Measurements from ENCODE around the gene CYP4A22. TPM values are rescaled to one million over a fixed set of nuclear protein-coding genes. Genes with fewer than 3 reads are reported as not detected.
"Not testable (repeated sequence)": the region's sequence is repeated elsewhere in the genome, so short reads cannot be mapped to it uniquely, and the experiment has no call there.

Gene CYP4A22
- total and polyA plus RNA-seq, 2 experiments from 2014 or later = not detected

GRCh38 chr1:47194311-47194710 lies 57.1 kb downstream of the CYP4A22 start (continued):
- TF ChIP-seq, protein P1, sequence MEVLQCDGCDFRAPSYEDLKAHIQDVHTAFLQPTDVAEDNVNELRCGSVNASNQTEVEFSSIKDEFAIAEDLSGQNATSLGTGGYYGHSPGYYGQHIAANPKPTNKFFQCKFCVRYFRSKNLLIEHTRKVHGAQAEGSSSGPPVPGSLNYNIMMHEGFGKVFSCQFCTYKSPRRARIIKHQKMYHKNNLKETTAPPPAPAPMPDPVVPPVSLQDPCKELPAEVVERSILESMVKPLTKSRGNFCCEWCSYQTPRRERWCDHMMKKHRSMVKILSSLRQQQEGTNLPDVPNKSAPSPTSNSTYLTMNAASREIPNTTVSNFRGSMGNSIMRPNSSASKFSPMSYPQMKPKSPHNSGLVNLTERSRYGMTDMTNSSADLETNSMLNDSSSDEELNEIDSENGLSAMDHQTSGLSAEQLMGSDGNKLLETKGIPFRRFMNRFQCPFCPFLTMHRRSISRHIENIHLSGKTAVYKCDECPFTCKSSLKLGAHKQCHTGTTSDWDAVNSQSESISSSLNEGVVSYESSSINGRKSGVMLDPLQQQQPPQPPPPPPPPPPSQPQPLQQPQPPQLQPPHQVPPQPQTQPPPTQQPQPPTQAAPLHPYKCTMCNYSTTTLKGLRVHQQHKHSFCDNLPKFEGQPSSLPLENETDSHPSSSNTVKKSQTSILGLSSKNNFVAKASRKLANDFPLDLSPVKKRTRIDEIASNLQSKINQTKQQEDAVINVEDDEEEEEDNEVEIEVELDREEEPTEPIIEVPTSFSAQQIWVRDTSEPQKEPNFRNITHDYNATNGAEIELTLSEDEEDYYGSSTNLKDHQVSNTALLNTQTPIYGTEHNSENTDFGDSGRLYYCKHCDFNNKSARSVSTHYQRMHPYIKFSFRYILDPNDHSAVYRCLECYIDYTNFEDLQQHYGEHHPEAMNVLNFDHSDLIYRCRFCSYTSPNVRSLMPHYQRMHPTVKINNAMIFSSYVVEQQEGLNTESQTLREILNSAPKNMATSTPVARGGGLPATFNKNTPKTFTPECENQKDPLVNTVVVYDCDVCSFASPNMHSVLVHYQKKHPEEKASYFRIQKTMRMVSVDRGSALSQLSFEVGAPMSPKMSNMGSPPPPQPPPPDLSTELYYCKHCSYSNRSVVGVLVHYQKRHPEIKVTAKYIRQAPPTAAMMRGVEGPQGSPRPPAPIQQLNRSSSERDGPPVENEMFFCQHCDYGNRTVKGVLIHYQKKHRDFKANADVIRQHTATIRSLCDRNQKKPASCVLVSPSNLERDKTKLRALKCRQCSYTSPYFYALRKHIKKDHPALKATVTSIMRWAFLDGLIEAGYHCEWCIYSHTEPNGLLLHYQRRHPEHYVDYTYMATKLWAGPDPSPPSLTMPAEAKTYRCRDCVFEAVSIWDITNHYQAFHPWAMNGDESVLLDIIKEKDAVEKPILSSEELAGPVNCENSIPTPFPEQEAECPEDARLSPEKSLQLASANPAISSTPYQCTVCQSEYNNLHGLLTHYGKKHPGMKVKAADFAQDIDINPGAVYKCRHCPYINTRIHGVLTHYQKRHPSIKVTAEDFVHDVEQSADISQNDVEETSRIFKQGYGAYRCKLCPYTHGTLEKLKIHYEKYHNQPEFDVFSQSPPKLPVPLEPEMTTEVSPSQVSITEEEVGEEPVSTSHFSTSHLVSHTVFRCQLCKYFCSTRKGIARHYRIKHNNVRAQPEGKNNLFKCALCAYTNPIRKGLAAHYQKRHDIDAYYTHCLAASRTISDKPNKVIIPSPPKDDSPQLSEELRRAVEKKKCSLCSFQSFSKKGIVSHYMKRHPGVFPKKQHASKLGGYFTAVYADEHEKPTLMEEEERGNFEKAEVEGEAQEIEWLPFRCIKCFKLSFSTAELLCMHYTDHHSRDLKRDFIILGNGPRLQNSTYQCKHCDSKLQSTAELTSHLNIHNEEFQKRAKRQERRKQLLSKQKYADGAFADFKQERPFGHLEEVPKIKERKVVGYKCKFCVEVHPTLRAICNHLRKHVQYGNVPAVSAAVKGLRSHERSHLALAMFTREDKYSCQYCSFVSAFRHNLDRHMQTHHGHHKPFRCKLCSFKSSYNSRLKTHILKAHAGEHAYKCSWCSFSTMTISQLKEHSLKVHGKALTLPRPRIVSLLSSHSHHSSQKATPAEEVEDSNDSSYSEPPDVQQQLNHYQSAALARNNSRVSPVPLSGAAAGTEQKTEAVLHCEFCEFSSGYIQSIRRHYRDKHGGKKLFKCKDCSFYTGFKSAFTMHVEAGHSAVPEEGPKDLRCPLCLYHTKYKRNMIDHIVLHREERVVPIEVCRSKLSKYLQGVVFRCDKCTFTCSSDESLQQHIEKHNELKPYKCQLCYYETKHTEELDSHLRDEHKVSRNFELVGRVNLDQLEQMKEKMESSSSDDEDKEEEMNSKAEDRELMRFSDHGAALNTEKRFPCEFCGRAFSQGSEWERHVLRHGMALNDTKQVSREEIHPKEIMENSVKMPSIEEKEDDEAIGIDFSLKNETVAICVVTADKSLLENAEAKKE (CRISPR knock-in tag; IDR thresholded peaks at IDR 0.05) = no peak
- TF ChIP-seq CREB1 (CRISPR knock-in tag; IDR thresholded peaks at IDR 0.05; ENCODE audit: low read depth) (no peak), EZH2phosphoT487 (IDR thresholded peaks at IDR 0.05; ENCODE audit: unreplicated experiment) (no peak), ZNF331 (CRISPR knock-in tag; IDR thresholded peaks at IDR 0.05; ENCODE audit: low read depth) (no peak), CTCF (conservative IDR thresholded peaks at IDR 0.05; ENCODE audit: low read depth in 2 of 2) (no peak), EZH2 (IDR thresholded peaks at IDR 0.05; ENCODE audit: low read depth, unreplicated experiment) (no peak), STAT1 (IDR thresholded peaks at IDR 0.05; ENCODE audit: unreplicated experiment) (no peak)
- TF ChIP-seq, protein P2, sequence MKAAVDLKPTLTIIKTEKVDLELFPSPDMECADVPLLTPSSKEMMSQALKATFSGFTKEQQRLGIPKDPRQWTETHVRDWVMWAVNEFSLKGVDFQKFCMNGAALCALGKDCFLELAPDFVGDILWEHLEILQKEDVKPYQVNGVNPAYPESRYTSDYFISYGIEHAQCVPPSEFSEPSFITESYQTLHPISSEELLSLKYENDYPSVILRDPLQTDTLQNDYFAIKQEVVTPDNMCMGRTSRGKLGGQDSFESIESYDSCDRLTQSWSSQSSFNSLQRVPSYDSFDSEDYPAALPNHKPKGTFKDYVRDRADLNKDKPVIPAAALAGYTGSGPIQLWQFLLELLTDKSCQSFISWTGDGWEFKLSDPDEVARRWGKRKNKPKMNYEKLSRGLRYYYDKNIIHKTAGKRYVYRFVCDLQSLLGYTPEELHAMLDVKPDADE (IDR thresholded peaks at IDR 0.05) = no peak

DNA sequence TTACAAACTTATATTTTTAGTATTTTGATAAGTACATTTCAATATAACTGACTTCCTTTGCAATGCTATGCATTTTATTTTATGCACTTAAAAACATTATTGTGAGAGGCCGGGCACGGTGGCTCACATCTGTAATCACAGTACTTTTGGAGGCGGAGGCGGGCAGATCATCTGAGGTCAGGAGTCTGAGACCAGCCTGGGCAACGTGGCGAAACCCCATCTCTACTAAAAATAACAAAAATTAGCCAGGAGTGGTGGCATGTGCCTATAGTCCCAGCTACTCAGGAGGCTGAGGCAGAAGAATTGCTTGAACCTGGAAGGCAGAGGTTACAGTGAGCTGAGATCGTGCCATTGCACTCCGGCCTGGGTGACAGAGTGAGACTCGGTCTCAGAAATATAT lies 58.7 kb downstream of the CYP4A22 start:
- peaks cover 38% of the 10 kb centered on the region for H3K27me3 Mint-ChIP-seq (ENCODE audit: insufficient read depth, low read depth, poor library complexity)
- not testable (repeated sequence) for H3K36me3 Mint-ChIP-seq (ENCODE audit: low read depth); H3K4me2 ChIP-seq; H3F3A ChIP-seq (replicated peaks; ENCODE audit: low read depth); H4K20me1 ChIP-seq (replicated peaks; ENCODE audit: insufficient read depth); DNase-seq (ENCODE audit: low spot score); H3K4me3 ChIP-seq; H3K36me3 ChIP-seq (ENCODE audit: insufficient read depth); H3K79me2 ChIP-seq (replicated peaks; ENCODE audit: insufficient read depth); H3K4me3 Mint-ChIP-seq; H3K9me3 Mint-ChIP-seq; H3K9me2 ChIP-seq (ENCODE audit: insufficient read depth); H2AFZ ChIP-seq; ATAC-seq; H3K27ac Mint-ChIP-seq; H3K27ac ChIP-seq (ENCODE audit: low read depth)
- Histone ChIP-seq H3K4me1 (ENCODE audit: insufficient read depth) (peaks cover 25% of the 10 kb centered on the region), H3K27me3 (ENCODE audit: insufficient read depth) (peaks cover 48% of the 10 kb centered on the region)
- peaks cover 28% of the 10 kb centered on the region for H3K4me1 Mint-ChIP-seq
